Measurements from ENCODE around the gene TLR8.

- TF ChIP-seq CTCF (IDR thresholded peaks at IDR 0.05) (no peak), TP53 (CRISPR knock-in tag; IDR thresholded peaks at IDR 0.05) (no peak)
These were observed 23.3 kb downstream of the TLR8 start for GRCh38 chrX:12929701-12930100.

Data from WTC11 (cell line).